ENCODE data around the gene NFE2L1.

NFE2L1 gene

DNA sequence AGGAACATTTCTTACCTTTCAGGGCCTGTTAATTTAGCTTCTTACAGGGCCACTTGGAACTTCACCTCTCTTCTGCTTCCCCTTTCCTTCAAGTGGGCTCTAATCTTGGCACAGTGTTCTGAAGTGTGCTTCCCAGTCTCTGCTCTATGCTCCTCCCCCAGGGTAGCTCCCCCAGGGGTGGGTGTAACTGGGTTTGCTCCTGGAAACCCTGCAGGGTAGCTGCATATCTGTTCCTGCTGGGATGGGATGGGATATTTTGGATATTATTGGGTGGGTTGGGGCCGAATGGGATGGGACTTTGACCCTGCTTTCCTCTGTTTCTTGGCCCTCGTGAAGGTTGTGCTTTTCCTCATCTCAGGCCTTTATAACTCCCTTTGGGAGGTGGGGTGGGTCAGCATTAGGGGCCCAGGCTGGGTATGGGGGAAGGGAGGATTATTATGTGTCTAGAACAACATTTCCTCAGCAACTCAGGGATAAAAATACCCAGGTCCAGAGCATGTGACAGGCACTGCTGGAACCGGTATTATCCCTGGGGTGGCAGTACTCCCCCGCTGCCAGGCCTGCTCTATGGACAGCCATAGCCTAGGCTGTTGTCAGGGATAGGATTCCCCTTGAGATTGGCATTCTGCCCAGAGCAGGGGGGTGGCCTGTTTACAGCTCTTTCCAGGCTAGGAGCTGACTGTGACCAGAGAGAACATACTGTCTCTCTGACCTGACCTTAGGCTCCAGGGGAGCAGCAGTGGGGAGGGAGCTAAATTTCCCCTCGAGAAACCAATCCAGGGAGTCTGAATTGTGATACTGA, 5.0 kb downstream of the NFE2L1 start:
- Histone ChIP-seq H3K36me3 (replicated peaks; ENCODE audit: low read depth, low read length) (peaks cover 64% of the 10 kb centered on the region), H3K4me2 (ENCODE audit: low read length) (peak overlapping the region; percentile 28), H3K79me2 (ENCODE audit: low read length) (peaks cover 95% of the 10 kb centered on the region), H3K4me3 (ENCODE audit: low read length) (no peak overlapping the region), H3K9ac (ENCODE audit: low read length) (no peak overlapping the region), H3K27ac (ENCODE audit: low read length) (peak overlapping the region; percentile 17; the same call in 1 of the 2 replicates), H3K4me1 (ENCODE audit: low read length) (peaks cover 60% of the 10 kb centered on the region), H3K27me3 (ENCODE audit: low read depth, low read length) (no peaks in the 10 kb centered on the region), H3K9me3 (ENCODE audit: insufficient read depth, low read length) (no peaks in the 10 kb centered on the region), H2AFZ (ENCODE audit: low read depth, low read length) (no peak overlapping the region), H4K20me1 (ENCODE audit: insufficient read depth, low read length) (peaks cover 26% of the 10 kb centered on the region)
- no peak for TF ChIP-seq EZH2phosphoT487 (IDR thresholded peaks at IDR 0.05; ENCODE audit: low read depth)
- TF ChIP-seq CTCF (IDR thresholded peaks at IDR 0.05; ENCODE audit: low read depth, low read length), result no peak

GRCh38 chr17:48053758-48054237, 5.6 kb downstream of the NFE2L1 start:
- TF ChIP-seq CTCF (IDR thresholded peaks at IDR 0.05; ENCODE audit: low read depth, low read length) (no peak), EZH2phosphoT487 (IDR thresholded peaks at IDR 0.05; ENCODE audit: low read depth) (no peak)
- Histone ChIP-seq H4K20me1 (ENCODE audit: insufficient read depth, low read length) (peaks cover 26% of the 10 kb centered on the region), H3K36me3 (replicated peaks; ENCODE audit: low read depth, low read length) (peaks cover 69% of the 10 kb centered on the region), H3K27ac (ENCODE audit: low read length) (peak overlapping the region; percentile 17; the same call in 1 of the 2 replicates), H3K4me1 (ENCODE audit: low read length) (peaks cover 60% of the 10 kb centered on the region), H3K79me2 (ENCODE audit: low read length) (peaks cover 93% of the 10 kb centered on the region), H2AFZ (ENCODE audit: low read depth, low read length) (no peak overlapping the region), H3K9ac (ENCODE audit: low read length) (no peak overlapping the region), H3K27me3 (ENCODE audit: low read depth, low read length) (no peaks in the 10 kb centered on the region), H3K4me3 (ENCODE audit: low read length) (no peak overlapping the region), H3K4me2 (ENCODE audit: low read length) (no peak overlapping the region), H3K9me3 (ENCODE audit: insufficient read depth, low read length) (no peaks in the 10 kb centered on the region)

- Histone ChIP-seq H3K9me3 (ENCODE audit: insufficient read depth, low read length) (no peaks in the 10 kb centered on the region), H3K27me3 (ENCODE audit: low read depth, low read length) (no peaks in the 10 kb centered on the region), H3K9ac (ENCODE audit: low read length) (peak overlapping the region; percentile 80), H3K79me2 (ENCODE audit: low read length) (peaks cover 93% of the 10 kb centered on the region), H3K4me3 (ENCODE audit: low read length) (peak overlapping the region; percentile 55; the same call in 1 of the 2 replicates), H3K4me1 (ENCODE audit: low read length) (peaks cover 60% of the 10 kb centered on the region), H4K20me1 (ENCODE audit: insufficient read depth, low read length) (peaks cover 26% of the 10 kb centered on the region), H2AFZ (ENCODE audit: low read depth, low read length) (no peak overlapping the region), H3K27ac (ENCODE audit: low read length) (peak overlapping the region; percentile 84), H3K36me3 (replicated peaks; ENCODE audit: low read depth, low read length) (peaks cover 75% of the 10 kb centered on the region), H3K4me2 (ENCODE audit: low read length) (peak overlapping the region; percentile 79)
- TF ChIP-seq EZH2phosphoT487 (IDR thresholded peaks at IDR 0.05; ENCODE audit: low read depth) (no peak), CTCF (IDR thresholded peaks at IDR 0.05; ENCODE audit: low read depth, low read length) (no peak)
Observed at GRCh38 chr17:48054238-48055185, 6.4 kb downstream of the NFE2L1 start.

Data from OCI-LY3 (cell line).